NCI-H2081 (cell line): ENCODE data around the gene RAPSN.
A peak's percentile ranks its signal among the peaks of the same experiment; 100 is the strongest.

Experiments used
- DNase-seq, 2 experiments: peaks; one replicate each; lab custom pipeline; 2025; lab: John Stamatoyannopoulos, UW

RAPSN gene

DNA sequence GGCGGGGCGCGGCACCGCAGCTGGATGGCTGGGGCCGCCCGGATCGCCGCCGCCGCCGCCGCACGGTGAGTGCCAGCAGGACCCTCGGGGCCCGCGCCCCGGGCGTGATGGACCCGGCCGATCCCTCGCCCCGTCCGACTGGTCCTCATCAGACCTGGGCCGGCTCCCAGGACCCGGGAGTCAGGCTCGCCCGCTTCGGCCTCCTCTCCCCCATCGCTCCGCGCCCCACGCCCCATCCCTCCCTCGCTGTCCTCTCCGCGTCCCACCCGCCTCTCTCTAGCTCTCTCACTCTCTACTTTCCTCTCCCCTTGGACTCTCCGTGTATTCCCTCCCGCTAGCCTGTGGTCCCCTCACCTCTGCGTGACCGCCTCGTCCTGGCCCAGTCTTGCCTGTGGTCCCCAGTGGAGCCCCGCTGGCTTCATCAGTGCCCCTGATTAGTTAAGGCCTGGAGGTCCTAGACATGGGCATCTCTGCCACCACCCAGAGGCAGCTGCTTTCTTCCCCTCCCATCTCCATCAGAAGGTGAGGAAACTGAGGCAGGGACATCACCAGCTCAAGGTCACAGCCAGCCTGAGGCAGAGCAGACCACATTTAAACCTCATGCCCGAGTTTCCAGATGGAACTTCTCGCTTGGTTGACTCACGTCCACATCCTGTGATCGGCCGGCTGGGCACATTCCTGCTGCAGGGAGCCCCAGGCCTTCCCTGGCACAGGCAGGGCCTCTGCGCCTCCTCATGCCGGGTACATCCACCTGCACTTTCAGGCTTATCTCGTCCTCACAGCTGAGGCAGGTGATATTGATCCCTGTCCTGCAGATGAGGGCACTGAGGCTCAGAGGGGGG, 40.1 kb downstream of the RAPSN start:
- peak; percentile 14 to 42 for DNase-seq

GRCh38 chr11:47407746-47408590, 41.0 kb downstream of the RAPSN start, which contains the start of gene SLC39A13:
SLC39A13 (plus strand) TSS chr11:47408590; CDS start chr11:47410095, 1,505 bp downstream.
- peak; percentile 94 to 95 for DNase-seq

DNA sequence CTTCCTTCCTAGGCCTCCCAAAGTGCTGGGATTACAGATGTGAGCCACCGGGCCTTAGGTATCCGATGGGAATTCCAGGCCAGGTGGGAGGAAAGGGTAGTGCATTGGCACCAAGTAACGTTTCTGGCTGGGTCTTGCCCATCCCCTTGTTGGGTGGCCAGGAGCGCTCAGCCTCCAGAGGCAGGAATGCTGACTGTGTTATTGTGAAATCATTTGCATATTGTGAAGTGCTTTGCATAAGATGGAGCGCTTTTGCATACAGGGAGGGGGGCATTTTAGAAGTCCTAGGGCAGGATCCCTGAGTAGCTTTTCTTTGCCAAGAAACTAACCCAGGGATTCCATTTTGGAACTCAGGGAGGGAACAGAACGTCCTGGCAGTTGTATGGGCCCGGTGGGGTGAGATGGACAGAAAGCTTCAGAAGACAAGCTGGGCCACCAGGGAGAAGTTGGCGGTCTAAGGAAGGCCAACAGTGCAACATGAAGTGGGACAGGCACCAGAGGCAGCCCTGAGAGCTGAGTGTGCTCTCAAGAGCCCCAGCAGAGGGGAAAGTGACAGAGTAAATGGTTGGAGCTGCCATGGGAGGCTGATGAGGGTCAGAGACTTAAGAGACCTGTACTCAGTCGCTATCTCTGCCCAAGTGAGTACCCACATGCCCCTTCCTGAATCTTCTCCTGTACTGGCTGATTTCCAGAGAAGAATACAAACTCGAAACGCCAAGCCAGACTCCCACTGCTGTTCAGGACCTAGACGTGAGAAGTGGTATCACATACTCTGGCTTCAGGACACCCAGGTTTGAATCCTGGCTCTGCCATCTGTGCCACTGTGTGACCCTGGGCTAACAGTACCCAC, 41.8 kb downstream of the RAPSN start:
- no peak for DNase-seq

- no peak for DNase-seq
Measured at GRCh38 chr11:47403571-47403970, 45.4 kb downstream of the RAPSN start.

DNA sequence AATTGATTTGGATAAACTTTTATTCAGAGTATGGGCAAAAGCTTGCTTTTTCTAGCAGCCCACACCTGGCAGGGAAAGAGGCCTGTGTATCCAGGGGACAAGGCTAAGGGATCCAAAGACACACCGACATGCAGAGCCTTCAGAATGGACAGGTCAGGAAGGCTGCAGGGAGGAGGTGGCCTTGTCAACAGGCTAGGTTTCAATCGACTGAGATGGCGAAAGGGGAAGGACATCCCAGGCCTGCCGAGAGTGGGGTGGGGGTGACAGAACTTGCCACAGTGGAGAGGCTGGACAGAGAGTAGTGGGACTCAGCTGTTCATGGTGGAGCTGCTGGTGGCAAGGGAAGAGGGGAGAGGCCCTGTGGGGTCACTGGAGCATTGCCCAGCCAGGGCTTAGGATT, 45.8 kb downstream of the RAPSN start:
- DNase-seq = no peak

- DNase-seq = no peak
Measured at GRCh38 chr11:47400768-47401279, 48.1 kb downstream of the RAPSN start.

- DNase-seq = no peak
Measured at GRCh38 chr11:47399860-47400767, 48.8 kb downstream of the RAPSN start.

GRCh38 chr11:47398551-47398950, 50.4 kb downstream of the RAPSN start:
- DNase-seq = no peak

GRCh38 chr11:47398011-47398410, 50.9 kb downstream of the RAPSN start:
- DNase-seq = no peak

GRCh38 chr11:47396049-47396320, 53.0 kb downstream of the RAPSN start:
- DNase-seq = no peak

DNA sequence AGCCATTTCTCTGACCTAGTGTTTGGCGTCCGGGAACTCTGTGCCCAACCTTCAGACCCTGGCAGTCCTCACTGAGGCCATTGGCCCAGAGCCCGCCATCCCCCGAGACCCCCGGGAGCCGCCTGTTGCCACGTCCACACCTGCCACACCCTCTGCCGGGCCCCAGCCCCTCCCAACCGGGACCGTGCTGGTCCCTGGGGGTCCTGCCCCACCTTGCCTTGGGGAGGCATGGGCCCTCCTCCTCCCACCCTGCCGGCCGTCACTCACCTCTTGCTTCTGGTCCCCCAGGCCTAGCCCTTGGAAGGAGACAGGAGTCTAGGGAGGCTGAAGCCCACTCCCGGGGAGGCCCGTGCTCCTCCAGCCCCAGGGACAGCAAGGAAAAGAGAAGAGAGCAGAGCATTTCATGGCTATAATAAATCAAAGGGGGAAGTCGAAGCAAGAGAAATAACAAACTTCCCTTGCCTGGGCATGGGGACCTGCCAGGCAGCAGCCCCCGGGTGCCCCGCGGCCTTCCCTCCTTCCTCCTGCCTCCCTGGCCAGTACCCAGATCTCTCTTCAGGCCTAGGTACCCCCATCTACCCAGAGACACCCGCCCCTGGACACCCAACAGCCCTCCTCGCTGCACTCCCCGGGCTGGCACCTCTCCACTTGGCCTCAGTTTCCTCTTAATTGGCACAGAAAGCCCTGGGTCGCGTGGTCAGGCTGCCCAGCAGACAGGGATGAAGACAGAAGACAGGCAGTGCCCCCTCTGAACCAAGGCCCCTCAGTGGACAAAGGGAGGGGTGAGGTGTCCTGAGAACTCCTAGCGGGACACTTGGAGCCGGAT, 53.5 kb downstream of the RAPSN start:
- no peak for DNase-seq

DNA sequence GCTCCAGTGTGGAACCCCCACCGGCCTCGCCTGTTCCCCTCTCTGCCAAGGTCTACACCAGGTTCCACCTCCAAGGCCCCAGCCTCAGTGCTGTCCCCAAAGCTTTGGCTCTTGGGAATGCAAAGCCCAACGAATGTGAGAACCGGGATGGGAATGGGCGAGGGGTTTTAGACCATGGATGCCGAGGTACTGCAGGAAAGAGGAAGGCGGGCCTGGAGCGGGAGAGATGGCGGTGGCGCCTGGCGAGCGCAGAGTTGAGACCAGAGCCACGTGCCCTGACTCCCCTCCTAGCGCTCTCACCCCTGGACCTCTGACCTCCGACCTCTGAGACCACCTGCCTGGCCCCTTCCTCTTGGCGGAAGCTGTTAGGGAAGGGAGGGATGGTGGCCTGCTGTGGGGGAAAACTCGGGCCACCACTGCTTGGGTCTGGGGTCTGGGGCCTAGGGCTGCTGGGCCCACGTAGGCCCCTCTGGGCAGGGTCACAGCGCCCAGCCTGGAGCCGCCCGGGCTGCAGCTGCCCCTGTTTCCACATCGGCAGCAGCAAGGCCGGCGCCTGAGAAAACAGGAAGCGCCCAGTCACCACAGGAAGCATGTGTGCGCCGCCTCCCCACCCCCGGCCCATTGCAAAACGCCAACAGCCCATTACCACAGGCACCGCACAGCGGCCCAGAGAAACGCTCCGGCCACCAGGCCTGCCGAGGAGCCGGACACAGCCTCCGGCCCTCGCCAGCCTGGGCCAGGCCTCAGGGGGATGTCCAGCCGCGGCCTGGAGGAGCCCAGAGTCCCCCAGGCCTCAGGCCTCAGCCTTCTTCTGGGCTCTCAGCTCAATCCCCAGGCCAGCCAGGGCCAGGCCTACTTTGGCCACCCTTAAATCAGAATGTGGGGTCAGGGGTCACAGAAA, 54.4 kb downstream of the RAPSN start:
- no peak for DNase-seq

DNA sequence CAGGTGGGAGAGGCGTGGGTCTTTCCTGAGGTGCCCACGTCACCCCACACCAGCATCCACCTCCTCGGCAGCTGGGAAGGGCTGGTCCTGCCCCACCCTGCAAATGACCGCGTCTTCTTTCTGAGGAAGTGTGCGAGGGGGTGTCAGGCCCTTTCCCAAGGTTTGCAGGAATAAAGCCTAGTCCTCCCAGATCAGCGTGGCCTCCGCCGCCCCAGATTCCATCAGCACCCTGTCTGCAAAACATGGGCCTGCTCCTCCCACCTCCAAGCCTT, 55.0 kb downstream of the RAPSN start:
- no peak for DNase-seq

DNA sequence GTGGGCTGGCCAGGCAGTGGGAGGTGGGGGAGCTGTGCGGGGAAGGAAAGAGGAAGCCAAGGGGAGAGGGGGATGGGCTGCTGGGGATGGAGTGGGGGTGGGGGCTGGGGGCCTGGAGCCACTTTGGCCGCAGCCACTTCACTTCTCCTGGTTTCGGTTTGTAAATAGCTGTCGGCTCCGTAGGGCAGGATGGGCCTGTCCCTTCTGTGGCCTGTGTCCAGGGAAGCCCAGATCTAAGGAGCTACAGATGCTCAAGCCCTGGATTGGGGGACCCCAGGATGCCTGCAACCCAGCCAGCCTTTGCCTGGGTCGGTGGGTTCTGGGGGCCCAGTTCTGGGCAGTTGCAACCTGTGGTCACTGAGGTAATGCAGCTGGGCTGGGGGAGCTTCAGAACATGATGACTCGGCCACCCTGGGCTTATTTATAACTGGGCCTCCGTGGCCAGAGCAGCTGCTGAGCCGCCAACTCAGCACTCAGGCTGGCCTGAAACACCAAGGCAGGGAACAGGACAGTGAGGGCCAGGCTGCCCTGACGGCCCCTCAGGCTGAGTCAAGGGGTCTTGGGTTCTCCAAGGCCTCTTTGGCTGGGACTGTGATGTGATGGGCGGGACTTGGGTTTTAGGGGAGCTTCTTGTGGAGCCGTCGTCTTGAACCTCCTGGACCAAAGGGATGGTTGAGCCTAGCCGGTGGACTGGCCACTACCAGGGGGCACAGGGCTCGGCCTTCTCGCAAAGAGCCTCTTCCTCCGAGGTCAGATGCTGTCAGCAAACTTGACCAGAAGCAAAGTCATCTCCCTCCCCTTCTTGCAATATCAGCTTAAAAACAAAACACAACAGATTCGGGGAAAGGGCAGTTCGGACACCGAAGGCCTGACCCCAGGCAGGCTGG, 55.5 kb downstream of the RAPSN start:
- DNase-seq = no peak

- DNase-seq = no peak
Measured at GRCh38 chr11:47392546-47393162, 56.3 kb downstream of the RAPSN start.

DNA sequence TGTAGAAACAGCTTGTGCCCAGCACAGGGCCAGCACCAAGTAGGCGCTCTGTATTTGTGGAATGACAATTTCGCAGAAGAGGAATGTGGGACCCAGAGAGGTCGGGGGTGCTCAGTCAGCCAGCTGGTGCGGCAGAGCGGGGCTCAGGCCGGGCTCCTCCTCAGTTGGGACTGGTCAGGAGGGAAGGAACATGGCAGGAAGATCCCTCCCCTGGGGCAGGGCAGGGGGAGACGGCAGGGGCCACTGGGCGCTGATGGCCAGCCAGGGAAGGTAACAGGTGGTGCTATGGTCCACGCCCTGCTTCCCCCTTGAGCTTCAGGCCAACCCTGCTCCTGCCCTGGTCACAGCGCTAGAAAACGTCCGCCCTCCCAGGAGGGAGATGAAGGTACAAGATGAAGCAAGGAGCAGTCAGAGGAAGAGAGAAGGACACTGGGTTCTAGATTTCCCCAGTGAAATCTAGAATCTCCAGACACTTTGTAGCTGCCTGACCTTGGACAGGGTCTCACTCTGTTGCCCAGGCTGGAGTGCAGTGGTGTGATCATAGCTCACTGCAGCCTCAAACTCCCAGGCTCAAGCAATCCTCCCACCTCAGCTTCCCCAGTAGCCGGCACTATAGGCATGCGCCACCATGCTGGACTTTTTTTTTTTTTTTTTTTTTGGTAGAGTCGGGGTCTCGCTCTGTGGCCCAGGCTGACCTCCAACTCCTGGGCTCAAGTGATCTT, 57.1 kb downstream of the RAPSN start:
- no peak for DNase-seq

DNA sequence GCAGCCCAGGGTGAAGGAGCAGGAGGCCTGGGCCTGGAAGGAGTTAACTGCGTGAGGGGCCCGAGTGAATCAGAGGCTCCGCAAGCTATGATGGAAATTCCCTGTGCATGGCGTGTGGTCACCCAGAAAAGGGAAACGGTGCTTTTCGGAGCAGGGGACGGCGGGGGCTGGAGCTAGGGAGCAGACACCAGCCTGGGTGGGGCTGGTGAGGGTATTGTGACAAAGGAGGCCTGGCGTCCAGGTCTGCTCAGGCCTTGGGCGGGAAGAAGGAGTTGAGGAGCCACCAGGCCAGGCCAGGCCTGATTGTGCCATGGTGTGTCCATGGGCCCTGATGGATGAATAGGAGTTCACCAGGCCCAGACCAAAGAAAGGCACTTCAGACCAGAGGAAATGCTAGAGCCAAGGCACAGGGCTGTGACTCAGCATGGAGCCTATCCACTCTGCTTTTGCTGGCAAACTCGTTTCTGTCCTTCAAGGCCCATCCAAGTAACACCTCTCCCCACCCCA, 57.8 kb downstream of the RAPSN start:
- no peak for DNase-seq
